K562 (cell line): ENCODE measurements around the gene UBR4. TPM values are rescaled to one million over a fixed set of nuclear protein-coding genes. Genes with fewer than 3 reads are reported as not detected.

Experiments used
- AFF1 ChIP-seq, 2 experiments: fragments of 450-650 bp; IDR thresholded peaks; 2 replicates each; pipeline ENCODE4 v1.6.1; 2018; ENCODE audit warnings: mild to moderate bottlenecking in 2 of 2, low read depth in 1 of 2; ENCODE audit not compliant: partially characterized antibody in 2 of 2
- CTBP1 ChIP-seq: fragments of 450-650 bp; IDR thresholded peaks from 2 replicates; pipeline ENCODE4 v1.6.1; 2016; ENCODE audit warnings: borderline replicate concordance
- GABPA ChIP-seq: fragments of 200-800 bp; sonication (Bioruptor generic); conservative IDR thresholded peaks from 2 replicates; pipeline ENCODE4 v1.6.1; 2016; ENCODE audit warnings: low read depth, missing genetic modification characterization, missing compliant biosample characterization
- ID3 ChIP-seq, 2 experiments: fragments of 250-450 bp in 1 of 2; fragments of 450-650 bp in 1 of 2; sonication (Bioruptor Pico) in 1 of 2; IDR thresholded peaks; 2 replicates each; pipeline versions ENCODE4 v1.6.1 to v1.8.0; 2016 to 2021; ENCODE audit warnings: mild to moderate bottlenecking in 2 of 2, moderate library complexity in 2 of 2, missing compliant biosample characterization in 1 of 2, missing genetic modification characterization in 1 of 2
- KDM4B ChIP-seq, 2 experiments: fragments of 450-650 bp in 1 of 2; sonication (generic) in 1 of 2; IDR thresholded peaks; 2 replicates each; pipeline ENCODE4 v1.6.1; 2016 to 2017; ENCODE audit warnings: borderline replicate concordance in 2 of 2, antibody characterized with exemption in 1 of 2, low read depth in 1 of 2, mild to moderate bottlenecking in 1 of 2
- MTA3 ChIP-seq: fragments of 450-650 bp; formaldehyde crosslinking; IDR thresholded peaks from 2 replicates; pipeline ENCODE4 v1.6.1; 2017; ENCODE audit warnings: mild to moderate bottlenecking, borderline replicate concordance
- MYC ChIP-seq, 2 experiments: fragments of 250-450 bp in 1 of 2; sonication (Bioruptor Pico) in 1 of 2; IDR thresholded peaks; 2 replicates each; pipeline versions ENCODE4 v1.5.1 to v1.6.1; 2012 to 2021; ENCODE audit warnings: low read depth in 2 of 2, borderline replicate concordance in 1 of 2, improper control_type of control experiment in 1 of 2, low read length in 1 of 2, mild to moderate bottlenecking in 1 of 2, moderate library complexity in 1 of 2
- NEUROD1 ChIP-seq: fragments of 150-350 bp; IDR thresholded peaks from 2 replicates; pipeline ENCODE4 v1.6.1; 2014; ENCODE audit warnings: borderline replicate concordance, low read length, low read depth; ENCODE audit not compliant: partially characterized antibody
- NFIC ChIP-seq: fragments of 450-650 bp; IDR thresholded peaks from 2 replicates; pipeline ENCODE4 v1.6.1; 2017; ENCODE audit warnings: mild to moderate bottlenecking, inconsistent platforms
- PHB ChIP-seq: fragments of 250-450 bp; sonication (Bioruptor Pico); IDR thresholded peaks from 2 replicates; pipeline ENCODE4 v1.5.0; 2021
- POLR2AphosphoS5 ChIP-seq: IDR thresholded peaks from 2 replicates; pipeline ENCODE4 v1.6.1; 2011; ENCODE audit warnings: mild to moderate bottlenecking, low read depth, low read length, moderate library complexity; ENCODE audit not compliant: control insufficient read depth, insufficient read depth
- PRDM10 ChIP-seq: fragments of 450-650 bp; IDR thresholded peaks from 2 replicates; pipeline ENCODE4 v1.6.1; 2018; ENCODE audit not compliant: partially characterized antibody
- TBL1XR1 ChIP-seq, 2 experiments: IDR thresholded peaks; 2 replicates each; pipeline ENCODE4 v1.6.1; 2012; ENCODE audit warnings: improper control_type of control experiment in 2 of 2, low read length in 2 of 2, mild to moderate bottlenecking in 1 of 2
- ZBTB9 ChIP-seq: fragments of 450-650 bp; formaldehyde crosslinking; IDR thresholded peaks from 2 replicates; pipeline ENCODE4 v1.4.0; 2020; ENCODE audit warnings: mild to moderate bottlenecking, moderate library complexity
- ZNF143 ChIP-seq: sonication (generic); formaldehyde crosslinking; IDR thresholded peaks from 2 replicates; pipeline ENCODE4 v1.9.0; 2022; ENCODE audit warnings: mild to moderate bottlenecking, missing genetic modification reagents
- polyA plus RNA-seq, 8 experiments: library from polyadenylated mRNA; depleted of rRNA in 4 of 8; stranded (reverse) in 5 of 8; unstranded in 3 of 8; fragments of >200 nt; fragmentation: Nextera tagmentation in 2 of 8; fragmentation: Illumina TruSeq in 1 of 8; extraction: Ambion mirVana in 2 of 8; extraction: Trizol in 1 of 8; gene quantifications; 2 replicates each; pipeline versions ENCODE4 v1.2.1 to v1.2.3, GENCODE V29; 2011 to 2014; ENCODE audit warnings: inconsistent platforms in 1 of 8, missing spikeins in 1 of 8
- total RNA-seq, 7 experiments: library from RNA; depleted of rRNA in 6 of 7; stranded (reverse); fragments of >200 nt in 6 of 7; fragmentation: Illumina TruSeq in 2 of 7; extraction: Trizol in 2 of 7; gene quantifications; 2 replicates each; pipeline versions ENCODE4 v1.2.1 to v1.2.3, GENCODE V29; 2011 to 2021; ENCODE audit warnings: low replicate concordance in 1 of 7

UBR4 gene
- total and polyA plus RNA-seq, 9 of the 15 experiments (the other 6 are each of a cell fraction or from before 2014, with no cell fraction given), result 55.4 to 277 (median 123) TPM

GRCh38 chr1:19251305-19252196 lies 41.5 kb upstream of the UBR4 start, which contains the start of the genes EMC1 and MRTO4 (continued):
- TF ChIP-seq CTBP1, result peak; percentile 89
- peak; percentile 95 for TF ChIP-seq ZNF143 (CRISPR knock-in tag)
- TF ChIP-seq NFIC, result peak; percentile 67
- TF ChIP-seq PRDM10, result peak; percentile 38
- peak; percentile 90 for TF ChIP-seq MTA3
- TF ChIP-seq TBL1XR1 (IDR thresholded peaks at IDR 0.05; ENCODE audit: low read length in 2 of 2), result peak in 1 of 2 experiments; percentile 33; a peak in 1 of 4 replicates
- peak in 1 of 2 experiments; percentile 65; a peak in 1 of 4 replicates for TF ChIP-seq KDM4B (IDR thresholded peaks at IDR 0.05; ENCODE audit: borderline replicate concordance in 2 of 2, low read depth in 1 of 2)
- peak; percentile 78 for TF ChIP-seq GABPA (tag)
- TF ChIP-seq MYC (IDR thresholded peaks at IDR 0.05; ENCODE audit: low read depth, low read length), result peak; percentile 99
- peak; percentile 99 for TF ChIP-seq MYC (CRISPR knock-in tag; IDR thresholded peaks at IDR 0.05; ENCODE audit: borderline replicate concordance, low read depth)
- no peak for TF ChIP-seq PHB (CRISPR knock-in tag)
- peak; percentile 92; the same call in 1 of the 2 replicates for TF ChIP-seq ZBTB9
- peak; percentile 37 to 94 for TF ChIP-seq AFF1 (IDR thresholded peaks at IDR 0.05; ENCODE audit: low read depth in 1 of 2, partially characterized antibody in 2 of 2)
- TF ChIP-seq POLR2AphosphoS5, result peak; percentile 80
- peak; percentile 82 for TF ChIP-seq NEUROD1
- no peak for TF ChIP-seq ID3 (CRISPR knock-in tag; IDR thresholded peaks at IDR 0.05)
- TF ChIP-seq ID3 (tag; IDR thresholded peaks at IDR 0.05), result peak; percentile 91
